Activated naive CD4-positive, alpha-beta T cell treated with anti-CD3 and anti-CD28 coated beads for 36 hours (primary cell): Measurements from ENCODE around the gene VDAC1. TPM values are rescaled to one million over a fixed set of nuclear protein-coding genes. Genes with fewer than 3 reads are reported as not detected.

Experiments used
- CTCF ChIA-PET: fragments of 350-600 bp; sonication (Branson Sonifier 250); formaldehyde crosslinking; loops from one replicate; lab custom pipeline; 2021; ENCODE audit warnings: antibody characterized with exemption; lab: Charles Lee
- DNase-seq: peaks from one replicate; pipeline ENCODE4 v3.0.0-alpha.2; 2020
- H3K27ac Mint-ChIP-seq: one replicate; pipeline ENCODE4 v1.8.0; 2021; ENCODE audit warnings: mild to moderate bottlenecking, mixed read lengths
- H3K27me3 Mint-ChIP-seq: one replicate; pipeline ENCODE4 v1.8.0; 2021; ENCODE audit warnings: low read depth, mixed read lengths
- H3K36me3 Mint-ChIP-seq: one replicate; pipeline ENCODE4 v1.8.0; 2021; ENCODE audit warnings: low read depth, mixed read lengths
- H3K4me1 Mint-ChIP-seq: one replicate; pipeline ENCODE4 v1.8.0; 2021; ENCODE audit warnings: low read depth, mixed read lengths
- H3K4me3 Mint-ChIP-seq: one replicate; pipeline ENCODE4 v1.8.0; 2021; ENCODE audit warnings: mild to moderate bottlenecking, moderate library complexity, mixed read lengths
- H3K9me3 Mint-ChIP-seq: one replicate; pipeline ENCODE4 v1.8.0; 2021; ENCODE audit warnings: mixed read lengths
- intact Hi-C: fragments of 100-400 bp; cut with micrococcal nuclease; formaldehyde crosslinking; loops from one replicate; pipeline ENCODE4 v1.15.1; 2023
- total RNA-seq, 2 experiments: library from RNA; stranded (reverse); gene quantifications; one replicate each; pipeline ENCODE4 v1.2.3, GENCODE V29; 2021

The VDAC1 gene
- total RNA-seq, 2 experiments from 2014 or later, result 485 to 513 TPM

GRCh38 chr5:134000696-134001453 is 3.9 kb downstream of the VDAC1 start:
- DNase-seq, result no peak
- H3K27ac Mint-ChIP-seq, result no peak overlapping the region
- intact Hi-C loops, result loop anchor here (10.0 kb wide), 1 partner anchor 734 kb away; the partner anchor contains the start of gene CAMLG
- H3K4me1 Mint-ChIP-seq, result peaks cover 65% of the 10 kb centered on the region
- no peak overlapping the region for H3K4me3 Mint-ChIP-seq
- H3K36me3 Mint-ChIP-seq, result peaks cover 38% of the 10 kb centered on the region
- CTCF ChIA-PET, result interaction anchor here (1.0 to 1.2 kb wide), 2 partner anchors 21 to 39 kb away, joined by 3 read pairs; no protein-coding TSS in a partner anchor
- H3K27me3 Mint-ChIP-seq, result no peaks in the 10 kb centered on the region
- H3K9me3 Mint-ChIP-seq, result no peaks in the 10 kb centered on the region

- intact Hi-C loops, result loop anchor here (10.0 kb wide), 1 partner anchor 735 kb away; the partner anchor contains the start of gene CAMLG
- CTCF ChIA-PET, result interaction anchor here (1.0 to 1.6 kb wide), 3 partner anchors 20 to 41 kb away, joined by 3 to 6 read pairs (median 3); no protein-coding TSS in a partner anchor
- Mint-ChIP-seq H3K4me1 (peaks cover 65% of the 10 kb centered on the region), H3K27me3 (no peaks in the 10 kb centered on the region), H3K36me3 (peaks cover 37% of the 10 kb centered on the region), H3K4me3 (no peak overlapping the region), H3K9me3 (no peaks in the 10 kb centered on the region), H3K27ac (no peak overlapping the region)
- DNase-seq, result no peak
These were observed 4.7 kb downstream of the VDAC1 start for GRCh38 chr5:134000091-134000511.

- H3K36me3 Mint-ChIP-seq, result peaks cover 39% of the 10 kb centered on the region
- CTCF ChIA-PET, result interaction anchor here (0.6 to 1.6 kb wide), 4 partner anchors 42 to 211 kb away, joined by 3 to 6 read pairs (median 3); no protein-coding TSS in a partner anchor
- H3K27ac Mint-ChIP-seq, result no peak overlapping the region
- no peak overlapping the region for H3K4me3 Mint-ChIP-seq
- no peak for DNase-seq
- no peaks in the 10 kb centered on the region for H3K27me3 Mint-ChIP-seq
- H3K4me1 Mint-ChIP-seq, result peaks cover 77% of the 10 kb centered on the region
- H3K9me3 Mint-ChIP-seq, result no peaks in the 10 kb centered on the region
- intact Hi-C loops, result loop anchor here (10.0 kb wide), 1 partner anchor 244 kb away; no protein-coding TSS in a partner anchor
These were observed 6.0 kb downstream of the VDAC1 start for GRCh38 chr5:133998807-133999206.

GRCh38 chr5:133998042-133998441 is 6.7 kb downstream of the VDAC1 start:
- intact Hi-C loops, result loop anchor here (10.0 kb wide), 1 partner anchor 243 kb away; no protein-coding TSS in a partner anchor
- Mint-ChIP-seq H3K27ac (no peak overlapping the region), H3K36me3 (peaks cover 32% of the 10 kb centered on the region), H3K4me3 (no peak overlapping the region), H3K27me3 (no peaks in the 10 kb centered on the region), H3K9me3 (no peaks in the 10 kb centered on the region), H3K4me1 (peaks cover 77% of the 10 kb centered on the region)
- CTCF ChIA-PET, result interaction anchor here (0.6 to 1.2 kb wide), 4 partner anchors 10 to 150 kb away, joined by 3 to 4 read pairs (median 3); no protein-coding TSS in a partner anchor
- no peak for DNase-seq

GRCh38 chr5:133996683-133997252 is 8.0 kb downstream of the VDAC1 start:
- Mint-ChIP-seq H3K4me1 (peaks cover 66% of the 10 kb centered on the region), H3K27me3 (no peaks in the 10 kb centered on the region), H3K27ac (no peak overlapping the region), H3K9me3 (no peaks in the 10 kb centered on the region), H3K36me3 (peaks cover 26% of the 10 kb centered on the region), H3K4me3 (no peak overlapping the region)
- intact Hi-C loops, result loop anchor here (10.0 kb wide), 1 partner anchor 242 kb away; no protein-coding TSS in a partner anchor
- no peak for DNase-seq
- CTCF ChIA-PET, result interaction anchor here (0.6 to 2.1 kb wide), 9 partner anchors 14 to 822 kb away, joined by 3 to 7 read pairs (median 3); no protein-coding TSS in a partner anchor

- H3K4me1 Mint-ChIP-seq, result peaks cover 60% of the 10 kb centered on the region
- H3K36me3 Mint-ChIP-seq, result peaks cover 28% of the 10 kb centered on the region
- H3K4me3 Mint-ChIP-seq, result no peak overlapping the region
- H3K27me3 Mint-ChIP-seq, result no peaks in the 10 kb centered on the region
- no peak overlapping the region for H3K27ac Mint-ChIP-seq
- intact Hi-C loops, result loop anchor here (10.0 kb wide), 1 partner anchor 241 kb away; no protein-coding TSS in a partner anchor
- DNase-seq, result no peak
- H3K9me3 Mint-ChIP-seq, result no peaks in the 10 kb centered on the region
- CTCF ChIA-PET, result interaction anchor here (0.6 to 2.1 kb wide), 7 partner anchors 13 to 808 kb away, joined by 3 to 7 read pairs (median 3); no protein-coding TSS in a partner anchor
These were observed 8.8 kb downstream of the VDAC1 start for GRCh38 chr5:133995883-133996563.

GRCh38 chr5:133995341-133995740 is 9.4 kb downstream of the VDAC1 start:
- Mint-ChIP-seq H3K4me3 (no peak overlapping the region), H3K9me3 (no peaks in the 10 kb centered on the region), H3K4me1 (peaks cover 55% of the 10 kb centered on the region), H3K27ac (no peak overlapping the region), H3K36me3 (peaks cover 28% of the 10 kb centered on the region), H3K27me3 (no peaks in the 10 kb centered on the region)
- intact Hi-C loops, result loop anchor here (10.0 kb wide), 1 partner anchor 241 kb away; no protein-coding TSS in a partner anchor
- DNase-seq, result no peak
- CTCF ChIA-PET, result interaction anchor here (0.6 to 2.1 kb wide), 3 partner anchors 14 to 809 kb away, joined by 3 to 7 read pairs (median 3); no protein-coding TSS in a partner anchor

- peaks cover 51% of the 10 kb centered on the region for H3K4me1 Mint-ChIP-seq
These were observed 9.8 kb downstream of the VDAC1 start for GRCh38 chr5:133994990-133995333.

GRCh38 chr5:133994297-133994989 is 10.3 kb downstream of the VDAC1 start:
- H3K36me3 Mint-ChIP-seq, result peaks cover 22% of the 10 kb centered on the region
- H3K4me1 Mint-ChIP-seq, result peaks cover 46% of the 10 kb centered on the region
- H3K9me3 Mint-ChIP-seq, result no peaks in the 10 kb centered on the region
- no peak for DNase-seq
- intact Hi-C loops, result loop anchor here (10.0 kb wide), 1 partner anchor 240 kb away; no protein-coding TSS in a partner anchor
- H3K4me3 Mint-ChIP-seq, result no peak overlapping the region
- CTCF ChIA-PET, result interaction anchor here (0.6 to 3.4 kb wide), 3 partner anchors 13 to 98 kb away, joined by 3 to 14 read pairs (median 3); no protein-coding TSS in a partner anchor
- no peak overlapping the region for H3K27ac Mint-ChIP-seq
- no peaks in the 10 kb centered on the region for H3K27me3 Mint-ChIP-seq

More at GRCh38 chr5:133994990-133995333, 9.8 kb downstream of the VDAC1 start:
- H3K27ac Mint-ChIP-seq, result no peak overlapping the region
- no peak overlapping the region for H3K4me3 Mint-ChIP-seq
- CTCF ChIA-PET, result interaction anchor here (1.0 to 2.1 kb wide), 2 partner anchors 14 to 31 kb away, joined by 3 to 7 read pairs; no protein-coding TSS in a partner anchor
- no peaks in the 10 kb centered on the region for H3K9me3 Mint-ChIP-seq
- intact Hi-C loops, result loop anchor here (10.0 kb wide), 1 partner anchor 240 kb away; no protein-coding TSS in a partner anchor
- peaks cover 25% of the 10 kb centered on the region for H3K36me3 Mint-ChIP-seq
- no peaks in the 10 kb centered on the region for H3K27me3 Mint-ChIP-seq
- DNase-seq, result no peak

GRCh38 chr5:133993185-133993936 is 11.4 kb downstream of the VDAC1 start:
- no peak overlapping the region for H3K4me3 Mint-ChIP-seq
- CTCF ChIA-PET, result interaction anchor here (0.6 to 3.4 kb wide), 2 partner anchors 14 to 97 kb away, joined by 3 to 14 read pairs; no protein-coding TSS in a partner anchor
- DNase-seq, result no peak
- peaks cover 41% of the 10 kb centered on the region for H3K4me1 Mint-ChIP-seq
- no peaks in the 10 kb centered on the region for H3K27me3 Mint-ChIP-seq
- intact Hi-C loops, result loop anchor here (10.0 kb wide), 1 partner anchor 239 kb away; no protein-coding TSS in a partner anchor
- H3K9me3 Mint-ChIP-seq, result no peaks in the 10 kb centered on the region
- peaks cover 27% of the 10 kb centered on the region for H3K36me3 Mint-ChIP-seq
- H3K27ac Mint-ChIP-seq, result no peak overlapping the region
